KBM-7 (cell line): ENCODE results near the gene SPINT2.
"Not testable (repeated sequence)": the region's sequence is repeated elsewhere in the genome, so short reads cannot be mapped to it uniquely, and the experiment has no call there.

Experiments
- DNase-seq: peaks from one replicate; pipeline ENCODE4 v3.0.0-alpha.2; 2015
- in situ Hi-C: fragments of 300-500 bp; cut with MboI; formaldehyde crosslinking; loops from 2 replicates; pipeline ENCODE4 v1.14.3; 2020; ENCODE audit warnings: low sequenced_read_pairs, low pct_unique_long_range_greater_than_20kb, mixed read lengths

The SPINT2 gene

DNA sequence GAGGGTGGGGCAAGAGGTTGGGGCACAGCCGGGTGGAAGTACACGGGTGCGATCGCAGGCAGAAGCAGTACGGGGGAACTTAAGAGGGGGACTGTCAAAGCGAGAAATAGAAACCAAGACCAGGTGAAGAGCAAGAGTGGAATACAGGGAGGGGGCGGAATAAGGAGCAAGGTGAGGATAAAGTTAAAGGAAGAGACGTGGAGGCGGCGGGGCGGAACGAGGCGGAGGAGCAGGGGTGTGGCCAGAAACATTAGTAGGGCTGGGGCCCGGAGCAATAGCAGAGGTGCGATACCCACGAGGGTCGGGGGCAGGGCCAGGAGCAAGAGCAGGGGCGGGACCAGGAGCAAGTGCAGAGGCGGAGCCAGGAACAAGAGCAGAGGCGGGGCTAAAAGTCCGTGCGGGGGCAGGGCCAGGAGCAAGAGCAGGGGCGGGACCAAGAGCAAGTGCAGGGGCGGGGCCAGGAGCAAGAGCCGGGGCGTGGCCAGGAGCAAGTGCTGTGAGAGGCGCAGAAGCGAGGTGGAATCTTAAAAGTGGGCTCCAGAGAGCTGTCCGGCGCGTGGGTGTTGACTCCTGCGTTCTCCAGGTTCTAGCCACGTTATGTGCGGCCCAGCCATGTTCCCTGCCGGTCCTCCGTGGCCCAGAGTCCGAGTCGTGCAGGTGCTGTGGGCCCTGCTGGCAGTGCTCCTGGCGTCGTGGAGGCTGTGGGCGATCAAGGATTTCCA, 72.4 kb downstream of the SPINT2 start:
- in situ Hi-C loops = no loop called here
- peak; percentile 95 for DNase-seq

GRCh38 chr19:38337360-38337653, 72.9 kb downstream of the SPINT2 start:
- no peak for DNase-seq
- in situ Hi-C loops = no loop called here

GRCh38 chr19:38339011-38339410, 74.6 kb downstream of the SPINT2 start:
- in situ Hi-C loops, DNase-seq: not testable (repeated sequence)

- in situ Hi-C loops = no loop called here
These were observed 76.6 kb downstream of the SPINT2 start for GRCh38 chr19:38340927-38341326.

More at GRCh38 chr19:38340927-38341326, 76.6 kb downstream of the SPINT2 start:
- DNase-seq = no peak
